Measurements from ENCODE around the gene SH3PXD2A. TPM values are rescaled to one million over a fixed set of nuclear protein-coding genes. Genes with fewer than 3 reads are reported as not detected.
A peak's percentile ranks its signal among the peaks of the same experiment; 100 is the strongest.

Gene SH3PXD2A
- polyA plus RNA-seq, 4 donors, result 2.2 to 28.3 (median 8.7) TPM

- Histone ChIP-seq H3K36me3 (ENCODE audit: control insufficient read depth in 3 of 3, insufficient read depth in 2 of 3, low read depth in 1 of 3, low read length in 3 of 3) (peaks cover 0 to 57% (median 0%) of the 10 kb centered on the region in 3 donors), H3K27me3 (ENCODE audit: control insufficient read depth in 3 of 3, insufficient read depth in 3 of 3, low read length in 3 of 3) (no peaks in the 10 kb centered on the region), H3K9me3 (ENCODE audit: control insufficient read depth in 2 of 2, insufficient read depth in 1 of 2, low read depth in 1 of 2, low read length in 1 of 2) (no peaks in the 10 kb centered on the region), H3K4me3 (ENCODE audit: low read depth in 1 of 3, low read length in 3 of 3) (no peak overlapping the region), H3K27ac (ENCODE audit: low read depth in 1 of 3, low read length in 2 of 3) (no peak overlapping the region), H3K4me1 (ENCODE audit: control insufficient read depth in 3 of 3, insufficient read depth in 2 of 3, low read depth in 1 of 3, low read length in 2 of 3) (peaks cover 0 to 26% (median 3%) of the 10 kb centered on the region in 3 donors)
- DNase-seq (no peak), FAIRE-seq (no peak)
- WGBS, 3 donors, result 80 to 85% (median 81%) methylated on average over 10 of the region's 10 CpGs
Observed at GRCh38 chr10:103671126-103671895, 184.1 kb downstream of the SH3PXD2A start.

DNA sequence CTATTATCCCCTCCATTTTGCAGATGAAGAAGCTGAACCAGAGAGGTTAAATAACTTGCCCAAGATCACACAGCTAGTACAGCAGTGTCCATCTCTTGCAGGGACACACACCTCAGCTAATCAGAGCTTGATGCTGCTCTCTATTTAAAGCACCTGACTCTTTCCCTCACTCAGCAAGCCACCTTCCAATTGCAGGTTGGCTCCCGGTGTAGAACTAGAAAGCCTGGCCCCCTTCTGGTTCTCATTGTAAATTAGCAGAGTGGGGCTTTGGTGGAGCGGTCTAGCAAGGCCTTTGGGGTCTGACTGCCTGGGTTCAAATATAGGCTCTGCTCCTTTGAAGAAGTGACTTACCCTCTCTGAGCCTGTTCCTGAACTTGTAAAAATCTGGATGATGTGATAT is 185.4 kb downstream of the SH3PXD2A start:
- Histone ChIP-seq H3K4me1 (ENCODE audit: control insufficient read depth in 3 of 3, insufficient read depth in 2 of 3, low read depth in 1 of 3, low read length in 2 of 3) (peaks cover 0 to 20% (median 3%) of the 10 kb centered on the region in 3 donors), H3K36me3 (ENCODE audit: control insufficient read depth in 3 of 3, insufficient read depth in 2 of 3, low read depth in 1 of 3, low read length in 3 of 3) (peaks cover 0 to 68% (median 0%) of the 10 kb centered on the region in 3 donors), H3K9me3 (ENCODE audit: control insufficient read depth in 2 of 2, insufficient read depth in 1 of 2, low read depth in 1 of 2, low read length in 1 of 2) (no peaks in the 10 kb centered on the region), H3K27me3 (ENCODE audit: control insufficient read depth in 3 of 3, insufficient read depth in 3 of 3, low read length in 3 of 3) (no peaks in the 10 kb centered on the region), H3K27ac (ENCODE audit: low read depth in 1 of 3, low read length in 2 of 3) (no peak overlapping the region), H3K4me3 (ENCODE audit: low read depth in 1 of 3, low read length in 3 of 3) (no peak overlapping the region)
- no peak for FAIRE-seq
- DNase-seq, result no peak
- 79 to 91% (median 86%) methylated on average over 2 of the region's 2 CpGs for WGBS, 3 donors

DNA sequence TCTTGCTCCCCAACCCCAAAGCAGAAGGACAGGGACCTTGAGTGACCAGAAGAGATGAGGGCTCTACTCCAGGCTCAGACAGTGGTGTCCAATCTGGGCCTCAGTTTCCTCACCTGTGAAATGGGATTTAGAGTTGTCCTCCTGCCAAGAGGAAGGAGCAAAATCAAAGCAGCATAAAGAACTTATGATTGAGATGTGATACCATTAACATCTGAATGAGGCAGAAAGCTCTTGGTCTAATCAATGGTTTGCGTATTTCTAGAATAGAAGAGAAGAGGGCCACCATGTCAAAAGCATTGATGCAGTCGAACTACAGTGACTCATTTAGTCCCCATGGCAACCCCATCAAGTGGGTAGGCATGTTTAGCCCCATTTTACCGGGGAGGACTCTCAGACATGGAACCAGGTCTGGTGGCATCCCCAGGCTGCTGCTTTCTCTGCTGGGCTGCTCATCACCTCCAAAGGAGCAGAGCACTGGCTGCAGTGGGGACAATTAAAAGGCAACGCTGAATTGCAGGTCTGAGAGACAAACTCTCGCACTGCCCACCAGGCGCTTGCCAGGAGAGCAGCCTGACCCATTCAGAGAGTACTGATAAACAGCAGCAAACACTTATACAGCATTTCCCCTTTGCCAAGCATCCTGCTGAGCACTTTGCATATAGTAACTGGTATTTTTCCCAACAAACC is 186.0 kb downstream of the SH3PXD2A start:
- Histone ChIP-seq H3K4me1 (ENCODE audit: control insufficient read depth in 3 of 3, insufficient read depth in 2 of 3, low read depth in 1 of 3, low read length in 2 of 3) (peaks cover 0 to 20% (median 3%) of the 10 kb centered on the region in 3 donors), H3K36me3 (ENCODE audit: control insufficient read depth in 3 of 3, insufficient read depth in 2 of 3, low read depth in 1 of 3, low read length in 3 of 3) (peaks cover 0 to 66% (median 0%) of the 10 kb centered on the region in 3 donors), H3K4me3 (ENCODE audit: low read depth in 1 of 3, low read length in 3 of 3) (no peak overlapping the region), H3K27me3 (ENCODE audit: control insufficient read depth in 3 of 3, insufficient read depth in 3 of 3, low read length in 3 of 3) (no peaks in the 10 kb centered on the region), H3K9me3 (ENCODE audit: control insufficient read depth in 2 of 2, insufficient read depth in 1 of 2, low read depth in 1 of 2, low read length in 1 of 2) (no peaks in the 10 kb centered on the region), H3K27ac (ENCODE audit: low read depth in 1 of 3, low read length in 2 of 3) (peak overlapping the region in 1 of 3 donors; percentile 62)
- DNase-seq, result no peak
- 77 to 85% (median 84%) methylated on average over 6 of the region's 6 CpGs for WGBS, 3 donors
- FAIRE-seq, result no peak

- DNase-seq (peak in 1 of 2 donors; percentile 65), FAIRE-seq (no peak)
- peaks cover 0 to 20% (median 3%) of the 10 kb centered on the region in 3 donors for H3K4me1 ChIP-seq (ENCODE audit: control insufficient read depth in 3 of 3, insufficient read depth in 2 of 3, low read depth in 1 of 3, low read length in 2 of 3)
- H3K9me3 ChIP-seq (ENCODE audit: control insufficient read depth in 2 of 2, insufficient read depth in 1 of 2, low read depth in 1 of 2, low read length in 1 of 2), result no peaks in the 10 kb centered on the region
- 24 to 48% (median 36%) methylated on average over 36 to 37 of the region's 37 CpGs for WGBS, 3 donors
- no peaks in the 10 kb centered on the region for H3K27me3 ChIP-seq (ENCODE audit: control insufficient read depth in 3 of 3, insufficient read depth in 3 of 3, low read length in 3 of 3)
- no peak overlapping the region for H3K4me3 ChIP-seq (ENCODE audit: low read depth in 1 of 3, low read length in 3 of 3)
- H3K27ac ChIP-seq (ENCODE audit: low read depth in 1 of 3, low read length in 2 of 3), result peak overlapping the region in 2 of 3 donors; percentile 62 to 65
- peaks cover 0 to 71% (median 0%) of the 10 kb centered on the region in 3 donors for H3K36me3 ChIP-seq (ENCODE audit: control insufficient read depth in 3 of 3, insufficient read depth in 2 of 3, low read depth in 1 of 3, low read length in 3 of 3)
Observed at GRCh38 chr10:103668351-103669242, 186.8 kb downstream of the SH3PXD2A start.

DNA sequence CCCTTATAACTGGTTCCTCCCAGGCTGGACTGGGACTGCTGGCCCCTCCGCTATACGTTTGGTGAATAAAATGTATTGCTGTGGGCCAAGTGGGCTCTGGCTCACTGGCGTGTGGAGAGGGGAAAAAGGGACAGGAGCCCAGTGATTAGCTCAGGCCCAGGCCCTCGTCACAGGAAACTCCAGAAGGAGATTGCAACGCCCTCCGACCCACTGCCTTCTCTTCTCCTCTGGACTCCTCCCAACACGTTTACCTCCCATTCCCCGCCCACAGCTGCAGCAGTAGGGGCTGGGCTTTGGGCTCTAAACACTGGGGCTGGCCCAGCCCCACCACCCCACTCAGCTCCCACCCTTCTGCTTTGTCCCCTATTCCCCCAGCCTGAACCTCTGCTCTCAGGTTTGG is 188.0 kb downstream of the SH3PXD2A start:
- Histone ChIP-seq H3K4me1 (ENCODE audit: control insufficient read depth in 3 of 3, insufficient read depth in 2 of 3, low read depth in 1 of 3, low read length in 2 of 3) (peaks cover 0 to 20% (median 3%) of the 10 kb centered on the region in 3 donors), H3K9me3 (ENCODE audit: control insufficient read depth in 2 of 2, insufficient read depth in 1 of 2, low read depth in 1 of 2, low read length in 1 of 2) (no peaks in the 10 kb centered on the region), H3K27ac (ENCODE audit: low read depth in 1 of 3, low read length in 2 of 3) (peak overlapping the region; percentile 8 to 65 (median 52)), H3K27me3 (ENCODE audit: control insufficient read depth in 3 of 3, insufficient read depth in 3 of 3, low read length in 3 of 3) (no peaks in the 10 kb centered on the region), H3K4me3 (ENCODE audit: low read depth in 1 of 3, low read length in 3 of 3) (no peak overlapping the region), H3K36me3 (ENCODE audit: control insufficient read depth in 3 of 3, insufficient read depth in 2 of 3, low read depth in 1 of 3, low read length in 3 of 3) (peaks cover 0 to 66% (median 0%) of the 10 kb centered on the region in 3 donors)
- WGBS, 3 donors, result 50 to 64% (median 61%) methylated on average over 8 of the region's 8 CpGs
- FAIRE-seq (no peak), DNase-seq (peak in 1 of 2 donors; percentile 50)

DNA sequence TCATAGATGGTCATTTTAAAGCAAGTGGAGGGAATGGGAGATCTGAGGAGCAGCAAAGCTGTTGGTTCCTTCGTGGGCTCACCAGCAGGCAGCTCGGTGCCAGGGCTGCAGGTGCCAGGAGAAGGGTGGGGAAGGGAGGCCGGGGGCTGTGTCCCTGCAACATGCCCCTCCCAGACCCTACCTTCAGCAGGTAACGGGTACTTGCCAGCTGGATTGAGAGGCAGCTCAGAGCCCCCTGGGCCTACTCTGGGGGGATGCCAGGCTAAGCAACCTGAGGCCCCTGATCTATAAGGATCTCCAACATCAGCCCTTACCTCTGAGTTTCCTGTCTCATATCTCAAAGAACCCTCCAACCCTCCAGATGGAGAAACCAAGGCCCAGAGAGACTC is 188.6 kb downstream of the SH3PXD2A start:
- Histone ChIP-seq H3K4me3 (ENCODE audit: low read depth in 1 of 3, low read length in 3 of 3) (no peak overlapping the region), H3K9me3 (ENCODE audit: control insufficient read depth in 2 of 2, insufficient read depth in 1 of 2, low read depth in 1 of 2, low read length in 1 of 2) (no peaks in the 10 kb centered on the region), H3K27me3 (ENCODE audit: control insufficient read depth in 3 of 3, insufficient read depth in 3 of 3, low read length in 3 of 3) (no peaks in the 10 kb centered on the region), H3K36me3 (ENCODE audit: control insufficient read depth in 3 of 3, insufficient read depth in 2 of 3, low read depth in 1 of 3, low read length in 3 of 3) (peaks cover 0 to 60% (median 0%) of the 10 kb centered on the region in 3 donors), H3K27ac (ENCODE audit: low read depth in 1 of 3, low read length in 2 of 3) (peak overlapping the region; percentile 8 to 65 (median 52)), H3K4me1 (ENCODE audit: control insufficient read depth in 3 of 3, insufficient read depth in 2 of 3, low read depth in 1 of 3, low read length in 2 of 3) (peaks cover 0 to 22% (median 3%) of the 10 kb centered on the region in 3 donors)
- DNase-seq (no peak), FAIRE-seq (no peak)
- 75 to 83% (median 77%) methylated on average over 4 of the region's 4 CpGs for WGBS, 3 donors

- Histone ChIP-seq H3K27me3 (ENCODE audit: control insufficient read depth in 3 of 3, insufficient read depth in 3 of 3, low read length in 3 of 3) (no peaks in the 10 kb centered on the region), H3K4me3 (ENCODE audit: low read depth in 1 of 3, low read length in 3 of 3) (no peak overlapping the region), H3K27ac (ENCODE audit: low read depth in 1 of 3, low read length in 2 of 3) (peak overlapping the region in 1 of 3 donors; percentile 65), H3K4me1 (ENCODE audit: control insufficient read depth in 3 of 3, insufficient read depth in 2 of 3, low read depth in 1 of 3, low read length in 2 of 3) (peaks cover under 1 to 23% (median 3%) of the 10 kb centered on the region in 3 donors), H3K9me3 (ENCODE audit: control insufficient read depth in 2 of 2, insufficient read depth in 1 of 2, low read depth in 1 of 2, low read length in 1 of 2) (no peaks in the 10 kb centered on the region), H3K36me3 (ENCODE audit: control insufficient read depth in 3 of 3, insufficient read depth in 2 of 3, low read depth in 1 of 3, low read length in 3 of 3) (peaks cover 0 to 55% (median 0%) of the 10 kb centered on the region in 3 donors)
- WGBS, 3 donors, result 89 to 94% (median 93%) methylated on average over 9 of the region's 9 CpGs
- DNase-seq (peak in 1 of 2 donors; percentile 43), FAIRE-seq (no peak)
Observed at GRCh38 chr10:103666087-103666761, 189.2 kb downstream of the SH3PXD2A start.
